Measurements from ENCODE around the gene PBRM1. TPM values are rescaled to one million over a fixed set of nuclear protein-coding genes. Genes with fewer than 3 reads are reported as not detected.

PBRM1 gene
- total RNA-seq, 2 experiments from 2014 or later = 47.6 to 48.1 TPM

DNA sequence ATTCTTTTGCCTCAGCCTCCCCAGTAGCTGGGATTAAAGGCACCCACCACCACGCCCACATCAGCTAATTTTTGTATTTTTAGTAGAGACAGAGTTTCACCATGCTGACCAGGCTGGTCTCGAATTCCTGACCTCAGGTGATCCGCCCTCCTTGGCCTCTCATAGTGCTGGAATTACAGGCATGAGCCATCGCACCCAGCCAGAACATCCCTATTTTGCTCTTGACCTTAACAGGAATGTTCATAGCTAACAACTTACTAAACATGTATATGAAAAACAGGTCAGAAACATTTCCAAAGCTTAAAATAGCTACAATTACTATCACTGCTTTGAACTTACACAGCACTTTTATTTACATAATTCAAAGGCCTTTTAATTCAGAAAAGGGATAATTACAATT lies 115.6 kb downstream of the PBRM1 start:
- H3K36me3 ChIP-seq (ENCODE audit: insufficient read depth, low read length) = peaks cover 22% of the 10 kb centered on the region
- DNase-seq (no peak), ATAC-seq (ENCODE audit: poor library complexity) (no peak)
- Mint-ChIP-seq H3K4me3 (no peak overlapping the region), H3K27ac (peak overlapping the region; percentile 27), H3K36me3 (ENCODE audit: low read depth) (peaks cover 64% of the 10 kb centered on the region), H3K4me1 (ENCODE audit: low read depth) (no peaks in the 10 kb centered on the region), H3K27me3 (no peaks in the 10 kb centered on the region), H3K9me3 (no peaks in the 10 kb centered on the region)
- H3K27me3 ChIP-seq (ENCODE audit: control insufficient read depth in 1 of 2, insufficient read depth in 2 of 2, low read length in 2 of 2) = no peaks in the 10 kb centered on the region
- CTCF ChIA-PET = no interaction called here
- POLR2A ChIA-PET = no interaction called here
- intact Hi-C loops (cut with DNase I, micrococcal nuclease) = no loop called here
- H3K4me1 ChIP-seq (ENCODE audit: insufficient read depth, low read length) = no peaks in the 10 kb centered on the region
- TF ChIP-seq, protein P1, sequence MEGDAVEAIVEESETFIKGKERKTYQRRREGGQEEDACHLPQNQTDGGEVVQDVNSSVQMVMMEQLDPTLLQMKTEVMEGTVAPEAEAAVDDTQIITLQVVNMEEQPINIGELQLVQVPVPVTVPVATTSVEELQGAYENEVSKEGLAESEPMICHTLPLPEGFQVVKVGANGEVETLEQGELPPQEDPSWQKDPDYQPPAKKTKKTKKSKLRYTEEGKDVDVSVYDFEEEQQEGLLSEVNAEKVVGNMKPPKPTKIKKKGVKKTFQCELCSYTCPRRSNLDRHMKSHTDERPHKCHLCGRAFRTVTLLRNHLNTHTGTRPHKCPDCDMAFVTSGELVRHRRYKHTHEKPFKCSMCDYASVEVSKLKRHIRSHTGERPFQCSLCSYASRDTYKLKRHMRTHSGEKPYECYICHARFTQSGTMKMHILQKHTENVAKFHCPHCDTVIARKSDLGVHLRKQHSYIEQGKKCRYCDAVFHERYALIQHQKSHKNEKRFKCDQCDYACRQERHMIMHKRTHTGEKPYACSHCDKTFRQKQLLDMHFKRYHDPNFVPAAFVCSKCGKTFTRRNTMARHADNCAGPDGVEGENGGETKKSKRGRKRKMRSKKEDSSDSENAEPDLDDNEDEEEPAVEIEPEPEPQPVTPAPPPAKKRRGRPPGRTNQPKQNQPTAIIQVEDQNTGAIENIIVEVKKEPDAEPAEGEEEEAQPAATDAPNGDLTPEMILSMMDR (IDR thresholded peaks at IDR 0.05) = no peak
- no peak overlapping the region for H3K4me3 ChIP-seq (ENCODE audit: low read length)
- H3K27ac ChIP-seq (ENCODE audit: low read depth in 1 of 2, low read length in 2 of 2) = no peak overlapping the region
- H3K9me3 ChIP-seq (ENCODE audit: control insufficient read depth in 1 of 2, insufficient read depth in 1 of 2, low read length in 2 of 2) = no peaks in the 10 kb centered on the region

DNA sequence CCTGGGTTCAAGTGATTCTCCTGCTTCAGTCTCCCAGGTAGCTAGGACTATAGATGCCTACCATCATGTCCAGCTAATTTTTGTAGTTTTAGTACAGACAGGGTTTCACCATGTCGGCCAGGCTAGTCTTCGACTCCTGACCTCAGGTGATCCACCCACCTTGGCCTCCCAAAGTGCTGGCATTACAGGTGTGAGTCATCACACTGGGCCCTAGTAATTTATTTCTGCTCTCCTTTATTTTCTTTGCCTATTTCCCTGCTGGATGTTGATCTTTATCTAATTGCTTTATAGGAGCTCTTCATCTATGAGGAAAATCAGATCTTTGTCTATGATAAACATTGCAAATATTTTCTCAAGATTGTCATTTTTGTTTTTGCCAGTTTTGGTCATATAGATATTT lies 117.6 kb downstream of the PBRM1 start:
- DNase-seq (no peak), ATAC-seq (ENCODE audit: poor library complexity) (no peak)
- TF ChIP-seq, protein P1 (IDR thresholded peaks at IDR 0.05) = no peak
- Histone ChIP-seq H3K36me3 (ENCODE audit: insufficient read depth, low read length) (peaks cover 15% of the 10 kb centered on the region), H3K9me3 (ENCODE audit: control insufficient read depth in 1 of 2, insufficient read depth in 1 of 2, low read length in 2 of 2) (no peaks in the 10 kb centered on the region), H3K27ac (ENCODE audit: low read depth in 1 of 2, low read length in 2 of 2) (no peak overlapping the region), H3K4me1 (ENCODE audit: insufficient read depth, low read length) (no peaks in the 10 kb centered on the region), H3K4me3 (ENCODE audit: low read length) (no peak overlapping the region), H3K27me3 (ENCODE audit: control insufficient read depth in 1 of 2, insufficient read depth in 2 of 2, low read length in 2 of 2) (no peaks in the 10 kb centered on the region)
- peaks cover 50% of the 10 kb centered on the region for H3K36me3 Mint-ChIP-seq (ENCODE audit: low read depth)
- ChIA-PET CTCF (no interaction called here), POLR2A (no interaction called here)
- H3K4me1 Mint-ChIP-seq (ENCODE audit: low read depth) = no peaks in the 10 kb centered on the region
- intact Hi-C loops (cut with DNase I, micrococcal nuclease) = no loop called here
- H3K27me3 Mint-ChIP-seq = no peaks in the 10 kb centered on the region
- no peak overlapping the region for H3K4me3 Mint-ChIP-seq
- no peak overlapping the region for H3K27ac Mint-ChIP-seq
- H3K9me3 Mint-ChIP-seq = no peaks in the 10 kb centered on the region

DNA sequence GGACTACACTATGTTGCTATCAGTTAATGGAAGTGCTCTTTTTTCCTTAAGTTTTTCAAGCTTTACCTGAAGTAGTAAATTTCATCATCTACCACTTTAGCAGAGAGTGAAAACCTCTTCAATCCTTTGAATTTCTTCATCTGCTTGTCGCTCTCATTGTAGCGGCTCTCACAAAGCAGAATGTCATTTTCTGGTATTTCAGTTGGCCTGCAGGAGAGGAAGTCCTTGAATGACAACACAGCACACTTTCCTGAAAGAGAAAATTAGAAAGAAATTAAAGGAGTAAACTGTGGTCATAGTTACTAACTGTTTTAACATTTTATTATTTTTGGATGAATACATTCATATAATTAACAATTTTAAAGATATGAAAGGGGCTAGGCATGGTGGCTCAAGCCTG lies 121.7 kb downstream of the PBRM1 start:
- Mint-ChIP-seq H3K27me3 (no peaks in the 10 kb centered on the region), H3K4me3 (no peak overlapping the region), H3K27ac (no peak overlapping the region), H3K4me1 (ENCODE audit: low read depth) (no peaks in the 10 kb centered on the region), H3K9me3 (no peaks in the 10 kb centered on the region), H3K36me3 (ENCODE audit: low read depth) (peaks cover 58% of the 10 kb centered on the region)
- CTCF ChIA-PET = no interaction called here
- Histone ChIP-seq H3K9me3 (ENCODE audit: control insufficient read depth in 1 of 2, insufficient read depth in 1 of 2, low read length in 2 of 2) (no peaks in the 10 kb centered on the region), H3K27me3 (ENCODE audit: control insufficient read depth in 1 of 2, insufficient read depth in 2 of 2, low read length in 2 of 2) (no peaks in the 10 kb centered on the region), H3K36me3 (ENCODE audit: insufficient read depth, low read length) (peaks cover 40% of the 10 kb centered on the region), H3K27ac (ENCODE audit: low read depth in 1 of 2, low read length in 2 of 2) (no peak overlapping the region), H3K4me1 (ENCODE audit: insufficient read depth, low read length) (no peaks in the 10 kb centered on the region), H3K4me3 (ENCODE audit: low read length) (no peak overlapping the region)
- TF ChIP-seq, protein P1 (IDR thresholded peaks at IDR 0.05) = no peak
- DNase-seq (no peak), ATAC-seq (ENCODE audit: poor library complexity) (no peak)
- POLR2A ChIA-PET = no interaction called here
- intact Hi-C loops (cut with DNase I, micrococcal nuclease) = no loop called here
